GM21529 (cell line): ENCODE data around the gene CCNL2.
"Not testable (repeated sequence)": the region's sequence is repeated elsewhere in the genome, so short reads cannot be mapped to it uniquely, and the experiment has no call there.

Experiments used
- ATAC-seq: cut with Tn5 transposase; IDR thresholded peaks from one replicate; pipeline ENCODE4 v1.9.1; 2021; ENCODE audit not compliant: unreplicated experiment

The CCNL2 gene

DNA sequence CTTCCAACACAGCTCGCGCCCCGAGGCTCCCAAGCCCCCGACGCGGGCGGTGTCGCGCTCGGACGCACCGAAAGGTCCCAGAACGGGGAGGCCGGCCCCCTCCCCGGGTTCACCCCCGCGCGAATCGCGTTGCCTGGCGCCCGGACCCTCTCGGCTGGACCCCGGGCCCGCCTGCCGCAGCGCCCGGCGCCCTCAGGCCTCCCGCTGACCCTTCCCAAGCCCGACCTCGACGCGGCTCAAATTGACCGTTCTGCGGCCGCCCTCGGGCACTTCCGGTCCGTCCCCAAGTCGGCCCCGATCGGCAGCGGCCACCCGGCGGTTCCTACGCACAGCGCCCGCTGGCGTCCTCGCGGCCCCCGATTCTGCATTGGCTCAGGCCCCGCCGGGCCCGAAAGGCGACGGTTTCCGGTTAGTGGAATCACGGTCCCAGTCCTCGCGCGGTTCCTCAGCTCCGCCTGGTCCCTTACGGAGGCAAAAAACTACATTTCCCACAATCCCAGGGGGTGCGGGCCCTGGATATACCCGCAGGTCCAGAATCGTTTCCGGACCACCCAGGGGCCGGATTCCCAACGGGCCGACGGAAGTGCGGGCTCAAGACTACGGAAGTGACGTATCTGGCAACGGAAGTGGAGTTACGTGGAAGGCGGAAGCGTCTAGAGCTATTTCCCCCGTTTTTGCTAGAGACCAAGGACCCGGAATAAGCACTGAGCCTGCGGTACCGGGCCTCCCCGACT is 24.0 kb downstream of the CCNL2 start, which contains the start of gene AURKAIP1:
Gene AURKAIP1 (minus strand): TSS at position 279 of the 734 bp plus-strand sequence. CDS start 451 bp downstream, outside the sequence.
- ATAC-seq: peak; percentile 83

DNA sequence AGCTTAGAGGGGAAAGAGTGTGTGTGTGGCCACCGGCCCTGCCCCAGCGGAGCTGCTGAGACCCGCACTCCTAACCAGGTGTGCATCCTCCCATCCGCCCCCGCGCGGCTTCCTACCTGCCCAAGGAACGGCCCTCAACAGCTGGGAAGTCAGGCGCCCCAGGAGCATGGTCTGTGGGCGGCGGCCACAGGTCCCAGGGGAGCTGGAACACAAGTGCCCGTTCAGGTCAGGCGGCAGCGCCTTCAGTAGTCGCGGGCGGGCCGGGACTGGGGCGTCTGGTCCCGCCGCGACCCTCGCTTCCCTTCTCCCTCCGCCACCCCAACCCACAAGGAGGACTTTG is 24.6 kb downstream of the CCNL2 start:
- ATAC-seq: peak; percentile 6

DNA sequence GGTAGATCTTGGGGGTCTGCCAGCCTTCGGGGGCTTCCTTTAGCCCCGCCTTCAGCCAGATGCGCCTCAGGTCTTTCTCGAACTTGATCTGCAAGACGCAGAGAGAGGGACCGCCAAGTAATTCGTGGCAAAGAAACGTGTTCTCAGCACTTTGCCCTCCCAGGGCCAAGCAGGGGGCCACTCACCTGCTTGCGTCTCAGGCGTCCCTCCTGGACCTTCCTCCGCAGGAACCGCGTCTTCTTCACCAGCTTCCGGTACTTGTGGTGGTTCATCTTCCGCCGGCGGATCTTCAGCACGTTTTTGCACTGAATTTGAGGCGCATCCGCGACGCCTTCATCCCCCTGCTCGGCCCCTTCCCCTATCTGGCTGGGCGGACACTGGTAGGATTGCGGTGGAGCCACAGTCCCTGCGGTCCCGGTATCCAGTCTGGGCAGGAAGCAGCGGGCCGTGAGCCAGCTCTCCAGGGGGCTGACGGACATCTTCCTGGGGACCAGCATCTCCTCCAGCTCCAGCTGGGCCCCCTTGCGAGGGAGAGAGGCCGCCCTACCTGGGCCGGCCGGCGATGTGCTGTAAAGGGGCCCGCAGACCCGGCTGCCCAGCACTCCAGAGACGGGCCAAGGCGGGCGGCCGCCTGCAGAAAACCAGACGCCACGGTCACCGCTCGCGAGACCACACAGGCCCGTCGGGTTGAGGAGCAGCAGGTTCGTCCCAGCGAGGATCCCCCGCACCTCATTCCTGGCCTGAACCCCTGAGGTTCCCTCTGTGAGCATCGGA is 25.1 kb downstream of the CCNL2 start:
- no peak for ATAC-seq

DNA sequence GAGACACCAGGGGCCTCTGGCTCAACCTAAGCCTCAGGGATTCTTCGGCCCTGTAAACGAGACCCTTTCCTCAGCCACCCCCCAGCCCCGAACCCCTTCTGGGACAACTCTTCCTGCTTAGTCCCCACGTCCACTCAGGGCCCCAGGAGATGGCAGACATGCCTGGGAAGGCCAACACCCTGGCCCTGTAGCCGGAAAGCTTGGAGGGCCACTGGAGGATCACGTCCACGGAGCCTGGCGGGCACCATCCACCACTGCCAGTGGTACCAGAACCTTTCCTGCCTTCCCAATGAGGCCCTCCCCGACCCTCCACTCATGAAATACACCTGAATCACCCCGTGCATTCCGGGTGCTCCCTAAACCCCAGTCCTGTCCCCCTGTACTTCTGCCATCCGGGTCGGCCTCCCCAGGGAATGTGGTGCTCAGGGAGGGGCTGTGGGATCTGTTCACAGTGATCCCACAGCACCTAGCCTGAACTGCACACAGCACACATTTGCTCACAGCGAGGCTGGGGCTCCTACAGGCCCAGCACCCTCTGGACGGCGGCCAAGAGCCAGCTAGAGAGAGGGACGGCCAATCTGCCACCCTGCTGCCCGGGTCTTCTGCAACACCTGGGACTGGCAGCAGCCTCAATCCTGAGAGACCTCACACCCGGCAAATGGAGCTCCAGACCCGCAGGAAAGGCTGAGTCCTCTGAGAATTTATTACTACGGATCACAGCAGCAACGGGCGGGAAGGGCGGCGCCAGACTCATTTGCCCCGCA is 25.9 kb downstream of the CCNL2 start:
- no peak for ATAC-seq

DNA sequence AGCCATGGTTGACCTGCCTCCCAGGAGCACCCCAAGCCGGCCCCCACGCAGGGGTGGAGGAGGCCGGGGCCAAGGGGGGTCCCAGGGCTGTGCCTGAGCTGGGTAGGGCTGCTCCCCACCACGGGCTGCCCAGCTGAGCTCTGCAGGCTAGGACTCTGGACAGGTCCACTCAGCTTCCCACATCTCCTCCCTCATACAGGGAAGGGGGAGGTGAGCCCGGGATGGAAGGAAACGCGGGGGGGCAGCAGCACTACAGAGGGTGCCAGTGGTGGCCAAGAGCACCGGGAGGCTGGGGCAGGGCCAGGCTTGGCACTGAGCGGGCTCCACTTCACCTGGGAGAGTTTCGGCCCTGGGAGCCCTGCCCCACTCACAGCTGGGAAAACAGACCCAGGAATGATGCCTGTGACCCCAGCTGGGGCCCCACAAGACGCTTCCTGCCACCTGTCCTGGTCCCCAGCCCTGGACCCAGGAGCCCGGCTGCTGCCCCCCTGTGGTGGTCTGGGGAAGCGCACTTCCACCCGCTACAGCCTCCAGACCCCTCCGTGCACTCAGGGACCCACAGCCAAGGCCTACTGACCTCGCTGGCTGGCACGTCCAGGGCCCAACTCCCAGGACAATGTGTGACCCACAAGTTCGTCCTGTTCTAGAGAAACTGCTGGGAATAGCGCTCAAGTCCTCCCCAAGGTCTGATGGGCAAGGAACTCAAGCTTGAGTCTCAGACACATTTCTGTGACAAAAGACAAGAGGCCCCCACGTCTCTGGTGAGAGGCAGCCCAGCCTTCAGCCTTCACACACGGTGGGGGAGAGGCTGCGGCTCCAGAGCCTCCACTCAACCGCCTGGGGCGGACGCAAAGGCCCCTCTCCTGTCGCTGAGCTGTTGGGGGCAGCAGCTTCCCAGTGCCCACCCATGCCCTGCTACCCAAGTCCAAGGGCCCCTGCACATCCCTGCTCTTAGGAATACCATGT is 27.1 kb downstream of the CCNL2 start:
- no peak for ATAC-seq

DNA sequence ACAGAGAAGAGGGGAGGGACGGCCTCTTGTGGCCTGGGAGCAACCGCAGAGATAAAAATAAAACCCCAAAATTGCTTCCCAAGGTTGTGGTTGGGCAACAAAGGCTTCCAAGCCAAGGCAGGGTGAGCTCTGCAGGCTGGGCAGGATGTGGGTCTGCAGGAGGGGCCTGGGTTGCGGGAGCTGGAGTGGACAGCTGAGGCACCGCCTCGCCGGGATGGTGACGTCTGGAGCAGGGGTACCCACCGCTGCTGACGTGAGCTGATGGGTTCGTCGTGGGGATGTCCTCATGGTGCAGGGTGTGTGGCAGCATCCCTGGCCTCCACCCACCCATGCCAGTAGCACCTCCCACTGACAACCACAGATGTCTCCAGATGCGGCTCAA is 27.8 kb downstream of the CCNL2 start:
- no peak for ATAC-seq

DNA sequence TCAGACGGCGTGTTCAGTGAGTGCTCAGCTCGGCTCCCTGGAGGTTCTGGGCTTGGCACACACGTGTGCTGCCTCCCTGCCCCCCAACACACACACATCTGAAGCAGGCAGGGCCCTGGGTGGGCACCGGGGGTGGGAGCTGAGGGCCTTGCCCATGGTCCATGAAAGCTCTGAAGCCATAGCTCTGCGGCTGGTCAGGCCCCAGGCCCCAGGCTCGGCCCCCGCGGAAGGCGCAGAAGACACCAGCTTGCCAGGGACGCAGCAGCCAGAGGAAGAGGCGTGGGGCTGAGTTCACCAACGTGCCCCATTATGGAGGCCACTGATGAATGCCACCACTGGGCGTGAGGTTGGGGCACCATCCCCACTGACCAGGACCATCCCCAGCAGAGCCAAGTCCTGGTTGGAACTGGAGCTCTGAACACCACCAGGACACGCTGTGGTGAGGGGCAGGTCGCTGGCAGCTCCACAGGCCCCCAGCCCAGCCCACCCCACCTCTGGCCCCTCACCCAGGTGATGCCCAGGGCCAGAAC is 28.3 kb downstream of the CCNL2 start:
- ATAC-seq: no peak

DNA sequence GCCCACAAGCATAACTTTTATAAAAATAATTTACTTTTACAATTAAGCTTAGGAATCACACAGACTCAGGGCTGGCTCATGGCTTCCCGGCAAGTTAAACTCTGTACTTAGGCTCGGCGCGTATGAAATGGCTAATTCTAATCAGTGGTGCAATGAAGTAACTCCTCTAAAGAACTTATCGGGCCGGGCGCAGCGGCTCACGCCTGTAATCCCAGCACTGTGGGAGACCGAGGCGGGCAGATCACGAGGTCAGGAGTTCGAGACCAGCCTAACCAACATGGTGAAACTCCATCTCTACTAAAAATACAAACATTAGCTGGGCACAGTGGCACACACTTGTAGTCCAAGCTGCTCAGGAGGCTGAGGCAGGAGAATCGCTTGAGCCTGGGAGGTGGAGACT is 29.0 kb downstream of the CCNL2 start:
- not testable (repeated sequence) for ATAC-seq

DNA sequence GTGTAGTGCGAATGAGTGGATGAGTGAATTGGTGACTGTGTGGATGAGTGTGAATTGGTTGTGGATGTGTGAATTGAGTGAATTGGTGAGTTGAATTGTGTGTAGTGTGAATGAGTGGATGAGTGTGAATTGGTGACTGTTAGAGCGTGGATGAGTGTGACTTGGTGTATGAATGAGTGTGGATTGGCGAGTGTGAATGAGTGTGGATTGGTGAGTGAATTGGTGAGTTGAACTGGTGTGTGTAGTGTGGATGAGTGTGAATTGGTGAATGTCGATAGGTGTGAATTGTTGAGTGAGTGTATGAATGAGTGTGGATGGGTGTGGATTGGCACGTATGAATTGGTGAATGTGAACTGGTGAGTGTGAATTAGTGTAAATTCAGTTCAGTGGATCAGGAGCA is 31.8 kb downstream of the CCNL2 start:
- ATAC-seq: no peak

DNA sequence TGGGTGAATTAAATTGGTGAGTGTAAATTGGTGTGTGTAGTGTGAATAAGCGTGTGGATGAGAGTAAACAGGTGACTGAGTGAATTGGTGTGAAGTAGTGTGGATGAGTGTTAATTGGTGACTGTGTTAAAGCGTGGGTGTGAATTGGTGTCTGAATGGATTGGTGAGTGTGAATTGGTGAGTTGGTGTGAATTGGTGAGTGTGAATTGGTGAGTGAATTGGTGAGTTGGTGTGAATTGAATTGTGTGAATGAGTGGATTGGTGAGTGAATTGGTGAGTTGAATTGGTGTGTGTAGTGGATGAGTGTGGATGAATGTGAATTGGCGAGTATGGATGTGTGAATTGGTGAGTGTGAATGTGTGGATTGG is 32.5 kb downstream of the CCNL2 start:
- no peak for ATAC-seq

DNA sequence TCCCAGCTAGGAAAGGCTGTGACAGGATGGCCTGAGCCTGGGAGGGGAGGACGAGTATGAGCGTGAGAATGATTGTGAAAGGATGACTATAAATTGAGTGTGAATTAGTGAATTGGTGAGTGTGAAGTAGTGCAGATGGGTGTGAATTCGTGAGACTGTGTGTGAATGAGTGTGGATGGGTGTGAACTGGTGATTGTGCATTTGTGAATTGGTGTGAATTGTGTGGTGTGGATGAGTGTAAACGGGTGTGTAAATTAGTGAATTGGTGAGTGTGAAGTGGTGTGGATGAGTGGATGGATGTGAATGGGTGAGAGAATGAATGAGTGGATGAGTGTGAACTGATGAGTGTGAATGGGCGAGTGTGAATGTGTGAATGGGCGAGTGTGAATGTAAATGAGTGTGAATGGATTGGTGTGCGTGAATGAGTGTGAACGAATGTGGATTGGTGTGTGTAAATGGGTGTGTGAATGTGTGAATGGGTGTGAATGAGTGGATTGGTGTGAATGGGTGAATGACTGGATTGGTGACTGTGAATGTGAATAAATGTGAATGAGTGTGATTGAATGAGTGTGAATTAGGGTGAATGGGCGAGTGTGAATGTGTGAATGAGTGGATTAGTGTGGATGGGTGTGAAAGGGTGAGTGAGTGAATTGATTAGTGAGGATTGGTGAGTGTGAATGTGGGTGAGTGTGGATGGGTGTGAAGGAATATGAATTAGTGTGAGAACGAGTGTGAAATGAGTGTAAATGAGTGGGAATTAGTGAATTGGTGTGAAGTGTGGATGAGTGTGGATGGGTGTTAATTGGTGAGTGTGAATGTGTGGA is 33.0 kb downstream of the CCNL2 start:
- no peak for ATAC-seq

DNA sequence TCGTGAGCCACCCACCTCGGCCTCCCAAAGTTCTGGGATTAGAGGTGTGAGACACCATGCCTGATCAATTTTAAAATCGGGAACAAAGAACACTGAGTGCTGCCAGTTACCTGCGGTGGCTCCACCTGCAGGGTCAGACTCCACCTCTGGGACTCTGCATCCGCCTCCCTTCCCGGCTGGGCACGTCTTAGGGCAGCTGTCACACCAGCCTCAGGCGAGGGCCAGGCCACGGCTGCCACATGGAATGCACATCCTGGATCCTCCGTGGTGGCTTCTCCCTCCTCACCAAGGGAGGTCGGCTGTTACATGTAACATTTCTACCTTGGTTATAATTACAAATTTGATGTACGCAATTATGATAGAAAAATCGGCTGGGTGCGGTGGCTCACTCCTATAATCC is 34.9 kb downstream of the CCNL2 start:
- ATAC-seq: no peak

DNA sequence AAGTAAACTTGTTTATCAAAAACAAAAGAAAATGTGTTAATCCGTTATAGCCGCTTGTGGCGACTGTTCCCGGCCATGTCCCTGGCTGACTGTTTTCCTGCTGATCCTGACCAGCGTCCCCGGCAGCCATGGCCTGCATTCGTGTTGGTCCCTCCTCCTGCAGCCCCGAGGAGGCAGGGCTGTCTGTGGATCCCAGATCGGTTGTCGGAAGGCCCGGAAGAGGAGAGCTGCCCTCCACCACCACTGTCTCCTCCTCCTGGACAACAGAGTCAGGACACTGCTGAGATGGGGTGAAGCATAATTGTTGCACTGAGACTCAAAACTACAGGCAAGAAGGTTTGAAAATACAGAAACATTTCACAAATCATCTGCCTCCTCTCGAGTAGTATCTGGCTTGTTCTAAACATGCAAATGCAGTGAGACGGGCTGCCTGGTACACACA is 37.1 kb downstream of the CCNL2 start:
- no peak for ATAC-seq

DNA sequence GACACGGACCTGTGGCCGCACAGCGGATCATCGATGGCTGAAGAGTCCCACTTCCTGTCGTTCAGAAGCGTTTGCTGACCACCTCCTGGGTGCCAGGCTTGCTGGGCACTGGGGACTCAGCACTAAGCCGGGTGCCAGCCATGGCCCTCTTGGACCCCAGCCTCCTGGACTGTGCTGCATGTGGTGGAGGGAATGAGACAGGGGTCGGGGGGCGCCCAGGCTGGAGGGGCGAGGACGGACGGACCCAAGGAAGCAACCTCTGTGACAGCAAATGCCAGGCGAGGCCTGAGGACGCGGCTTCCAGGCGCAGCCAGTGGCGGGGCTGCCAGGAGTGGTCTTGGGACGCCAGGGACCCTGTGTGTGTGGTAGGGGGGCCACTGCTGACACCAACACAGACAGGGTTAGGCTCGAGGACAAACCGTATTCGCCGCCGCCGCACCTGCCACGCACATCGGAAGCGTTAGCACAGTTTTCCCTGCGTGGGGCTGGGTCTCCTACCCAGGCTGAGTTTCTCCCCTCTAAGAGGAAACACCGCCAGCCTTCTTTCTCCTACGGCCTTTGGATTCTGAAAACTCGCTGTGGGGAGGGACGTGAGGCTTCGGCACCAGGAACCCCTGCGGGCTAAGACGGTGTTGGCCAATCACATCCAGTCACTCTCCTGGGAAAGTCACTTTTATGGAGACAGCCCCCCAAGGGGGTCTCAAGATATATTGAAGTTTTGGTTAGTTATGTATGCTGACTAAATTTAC is 37.7 kb downstream of the CCNL2 start:
- ATAC-seq: no peak

DNA sequence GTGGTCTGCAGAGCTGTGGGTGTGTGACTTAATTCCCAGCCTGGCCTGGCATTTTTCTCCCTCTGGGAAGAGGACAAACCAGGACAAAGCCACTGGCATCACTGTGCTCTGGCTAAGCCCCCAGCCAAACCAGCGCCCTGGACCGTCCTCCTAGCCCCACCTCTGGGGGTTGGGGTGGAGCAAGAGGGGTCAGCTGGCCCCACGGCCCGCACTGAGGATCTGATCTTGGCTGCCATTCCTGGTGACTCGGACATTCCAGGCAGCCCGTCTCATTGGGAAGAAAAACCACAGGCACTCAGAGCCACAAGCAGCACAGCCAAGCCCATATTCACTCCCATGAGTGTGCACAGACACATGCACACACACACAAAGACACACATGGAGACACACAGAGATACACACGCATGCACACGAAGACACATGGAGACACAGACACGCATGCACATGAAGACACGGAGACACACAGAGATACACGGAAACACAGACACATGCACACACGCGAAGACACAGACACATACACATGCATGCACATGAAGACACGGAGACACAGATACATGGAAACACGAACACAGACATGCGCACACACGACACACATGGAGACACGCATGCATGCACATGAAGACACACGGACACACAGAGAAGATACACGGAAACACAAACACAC is 38.5 kb downstream of the CCNL2 start:
- no peak for ATAC-seq

DNA sequence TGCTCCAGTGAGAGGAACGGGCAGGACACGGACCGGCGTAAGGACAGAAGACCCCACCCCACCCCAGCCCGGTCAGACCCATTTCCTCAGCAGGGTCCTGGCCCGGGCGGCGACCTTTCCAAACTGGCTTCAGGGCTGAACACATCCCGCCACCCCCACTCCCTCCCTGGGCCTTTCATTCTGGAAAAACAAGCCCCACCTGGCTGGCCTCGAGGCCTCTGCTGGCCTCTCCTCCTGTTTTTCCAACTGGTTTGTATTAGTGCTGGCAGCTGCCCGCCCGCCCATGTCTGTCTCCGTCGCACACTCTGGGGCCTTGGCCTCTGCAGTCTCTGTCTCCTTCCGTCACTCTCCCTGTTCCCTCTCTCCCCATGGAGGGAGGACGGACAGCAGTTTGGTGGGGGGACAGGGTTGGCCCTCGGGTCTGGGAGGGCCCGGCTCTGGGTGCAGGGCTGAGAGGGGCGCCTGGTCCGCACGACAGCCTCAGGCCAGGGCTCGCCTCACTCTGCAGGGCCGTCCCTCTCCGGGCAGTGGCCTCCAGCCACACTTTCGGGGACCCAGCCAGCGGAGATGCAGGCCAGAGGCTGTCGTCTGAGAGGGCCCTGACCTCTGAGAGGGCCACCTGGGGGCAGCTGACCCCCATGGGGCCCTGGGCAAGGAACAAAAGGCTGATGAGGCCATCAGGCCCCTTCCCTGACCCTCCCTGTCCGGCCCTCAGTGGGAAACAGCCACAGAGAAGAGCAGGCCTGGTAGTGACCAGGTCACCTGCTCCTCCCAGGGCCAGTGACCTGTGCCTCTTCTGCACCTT is 39.3 kb downstream of the CCNL2 start:
- no peak for ATAC-seq

DNA sequence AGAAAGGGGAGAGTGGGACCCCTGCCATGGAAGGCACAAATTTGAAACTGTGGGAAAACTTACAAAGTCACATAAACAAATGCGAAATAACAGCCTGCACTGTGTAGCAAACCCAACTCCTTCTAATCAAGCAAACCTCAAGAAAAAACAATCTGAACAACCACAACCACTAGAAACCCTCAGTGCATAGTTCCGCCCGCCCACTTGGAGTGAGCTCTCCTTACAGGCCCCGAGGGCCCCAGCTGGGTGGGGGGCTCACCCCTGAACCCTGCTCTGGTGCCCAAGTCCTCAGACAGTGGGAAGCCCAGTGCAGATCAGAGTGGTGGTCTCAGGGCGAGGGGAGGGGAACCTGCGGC is 39.8 kb downstream of the CCNL2 start:
- ATAC-seq: no peak
